GM10248 (cell line): ENCODE results near the gene CHST13.

Experiments used
- CTCF ChIA-PET: fragments of 300-600 bp; sonication (Branson Sonifier 250); formaldehyde crosslinking; extraction: SDS; loops from one replicate; lab custom pipeline; 2021; ENCODE audit warnings: antibody characterized with exemption; lab: Yijun Ruan, JAX
- POLR2A ChIA-PET: fragments of 350-650 bp; sonication (Branson Sonifier 250); formaldehyde crosslinking; extraction: SDS; loops from one replicate; lab custom pipeline; 2020; ENCODE audit warnings: antibody characterized with exemption; lab: Yijun Ruan, JAX
- DNase-seq: peaks from one replicate; pipeline ENCODE4 v3.0.0; 2012; ENCODE audit errors: extremely low spot score
- TF ChIP-seq, protein P1 (sequence below): IDR thresholded peaks from 2 replicates; pipeline ENCODE4 v1.5.1; 2012; ENCODE audit warnings: mild to moderate bottlenecking, low read depth; ENCODE audit errors: extremely low read depth, missing control alignments, control extremely low read depth

Gene CHST13

GRCh38 chr3:126523745-126524428 lies at the start of gene CHST13:
TSS of gene CHST13 (plus strand) at chr3:126524155. CDS start at chr3:126524333, 178 bp downstream.
- DNase-seq: no peak
- ChIA-PET CTCF (interaction anchor here (1.9 to 3.1 kb wide), 6 partner anchors 10 to 1023 kb away, joined by 4 to 42 read pairs (median 8); no protein-coding TSS in a partner anchor), POLR2A (no interaction called here)
- TF ChIP-seq, protein P1, sequence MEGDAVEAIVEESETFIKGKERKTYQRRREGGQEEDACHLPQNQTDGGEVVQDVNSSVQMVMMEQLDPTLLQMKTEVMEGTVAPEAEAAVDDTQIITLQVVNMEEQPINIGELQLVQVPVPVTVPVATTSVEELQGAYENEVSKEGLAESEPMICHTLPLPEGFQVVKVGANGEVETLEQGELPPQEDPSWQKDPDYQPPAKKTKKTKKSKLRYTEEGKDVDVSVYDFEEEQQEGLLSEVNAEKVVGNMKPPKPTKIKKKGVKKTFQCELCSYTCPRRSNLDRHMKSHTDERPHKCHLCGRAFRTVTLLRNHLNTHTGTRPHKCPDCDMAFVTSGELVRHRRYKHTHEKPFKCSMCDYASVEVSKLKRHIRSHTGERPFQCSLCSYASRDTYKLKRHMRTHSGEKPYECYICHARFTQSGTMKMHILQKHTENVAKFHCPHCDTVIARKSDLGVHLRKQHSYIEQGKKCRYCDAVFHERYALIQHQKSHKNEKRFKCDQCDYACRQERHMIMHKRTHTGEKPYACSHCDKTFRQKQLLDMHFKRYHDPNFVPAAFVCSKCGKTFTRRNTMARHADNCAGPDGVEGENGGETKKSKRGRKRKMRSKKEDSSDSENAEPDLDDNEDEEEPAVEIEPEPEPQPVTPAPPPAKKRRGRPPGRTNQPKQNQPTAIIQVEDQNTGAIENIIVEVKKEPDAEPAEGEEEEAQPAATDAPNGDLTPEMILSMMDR: no peak

DNA sequence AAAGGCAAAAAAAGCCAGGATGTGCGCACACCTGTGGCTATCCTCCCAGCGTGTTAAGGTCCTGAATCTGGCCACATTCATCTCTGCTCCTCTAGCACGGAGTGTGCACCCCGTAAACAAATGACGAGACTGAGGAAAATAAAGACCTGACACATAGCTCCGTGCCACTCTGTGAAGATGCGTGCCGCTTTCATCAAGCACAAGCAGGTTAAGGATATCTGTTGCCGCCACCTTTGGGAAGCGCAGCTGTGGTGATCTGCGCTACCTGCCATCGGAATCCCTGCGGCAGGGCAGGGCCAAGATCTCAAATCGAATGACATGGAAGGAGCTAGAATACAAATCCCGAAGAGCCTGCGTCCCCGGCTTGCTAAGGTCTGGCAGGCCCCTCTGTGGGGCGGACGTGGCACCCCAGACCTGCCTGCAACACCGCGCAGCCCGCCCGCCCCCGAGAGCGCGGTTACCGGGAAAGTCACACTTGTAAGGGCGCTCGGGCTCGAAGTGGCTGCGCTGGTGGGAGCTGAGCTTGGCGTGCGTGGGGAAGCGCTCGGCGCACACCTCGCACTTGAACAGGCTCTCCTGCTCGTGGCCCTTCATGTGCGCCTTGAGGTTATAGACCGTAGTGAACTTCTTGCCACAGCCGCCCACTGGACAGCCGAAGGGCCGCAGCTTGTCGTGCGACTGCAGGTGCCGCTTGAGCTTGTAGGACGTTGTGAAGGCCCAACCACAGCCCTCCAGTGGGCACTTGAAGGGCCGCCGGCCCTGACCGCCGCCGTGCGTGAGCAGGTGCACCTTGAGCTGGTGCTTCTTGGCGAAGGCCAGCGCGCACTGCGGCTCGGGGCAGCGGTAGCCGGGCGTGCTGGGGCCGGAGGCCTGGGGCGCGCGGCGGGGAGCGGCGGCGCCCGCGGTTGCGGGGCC lies 49.2 kb upstream of the CHST13 start:
- CTCF ChIA-PET: interaction anchor here (0.7 to 1.8 kb wide), 7 partner anchors 13 to 1072 kb away, joined by 3 to 7 read pairs (median 5); no protein-coding TSS in a partner anchor
- POLR2A ChIA-PET: no interaction called here
- TF ChIP-seq, protein P1: no peak
- peak; percentile 59 for DNase-seq

DNA sequence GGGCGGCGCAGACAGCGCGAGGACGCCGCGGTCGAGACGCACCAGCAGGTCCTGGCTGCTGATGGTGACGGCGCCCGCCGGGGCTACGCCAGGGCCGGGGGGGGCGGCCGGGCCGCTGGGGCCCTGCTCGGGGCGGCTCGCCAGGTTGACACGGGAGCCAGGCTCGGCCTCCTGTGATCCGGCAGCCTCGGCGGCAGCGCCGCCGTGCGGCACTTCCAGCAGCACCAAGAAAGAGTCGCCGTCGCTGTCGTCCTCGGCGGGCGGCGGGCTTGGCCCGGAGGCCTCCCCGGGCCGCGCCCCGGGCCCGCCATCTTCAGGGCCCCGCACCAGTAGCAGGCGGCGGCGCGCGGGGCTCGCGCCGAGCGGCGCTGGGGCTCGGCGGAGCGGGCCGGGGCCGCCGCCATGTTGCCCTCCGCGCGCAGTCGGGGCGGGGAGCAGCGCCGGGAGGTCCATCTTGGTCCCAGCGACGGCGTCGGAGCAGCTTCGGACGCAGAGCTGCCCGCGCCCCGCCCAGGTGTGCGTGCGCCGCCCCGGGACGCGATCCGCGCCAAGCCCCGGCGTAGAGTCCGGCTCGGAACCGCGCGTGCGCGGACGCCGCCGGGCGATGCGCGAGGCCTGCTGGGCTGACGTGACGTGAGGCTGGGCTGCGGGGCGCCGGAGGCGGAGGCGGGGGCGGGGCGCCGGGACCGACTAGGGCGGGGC lies 48.4 kb upstream of the CHST13 start, which contains the start of gene ZXDC:
TSS of gene ZXDC (minus strand) at position 479 of the 702 bp plus-strand sequence. CDS start at position 453, 26 bp downstream.
- TF ChIP-seq, protein P1: peak; percentile 65
- peak; percentile 100 for DNase-seq
- ChIA-PET POLR2A (interaction anchor here (1.2 kb wide), 1 partner anchor 880 kb away, joined by 5 read pairs; the partner anchor contains the start of gene OSBPL11), CTCF (interaction anchor here (0.6 to 1.8 kb wide), 10 partner anchors 10 to 1071 kb away, joined by 3 to 7 read pairs (median 4); partner anchors contain the start of gene KLF15)

- ChIA-PET CTCF (interaction anchor here (0.6 to 1.8 kb wide), 10 partner anchors 11 to 1071 kb away, joined by 3 to 7 read pairs (median 4); partner anchors contain the start of gene KLF15), POLR2A (interaction anchor here (0.6 to 1.2 kb wide), 2 partner anchors 881 to 1284 kb away, joined by 3 to 5 read pairs; partner anchors contain the start of gene OSBPL11)
- DNase-seq: no peak
- TF ChIP-seq, protein P1: no peak
Measured at GRCh38 chr3:126476166-126477060, 47.5 kb upstream of the CHST13 start.

DNA sequence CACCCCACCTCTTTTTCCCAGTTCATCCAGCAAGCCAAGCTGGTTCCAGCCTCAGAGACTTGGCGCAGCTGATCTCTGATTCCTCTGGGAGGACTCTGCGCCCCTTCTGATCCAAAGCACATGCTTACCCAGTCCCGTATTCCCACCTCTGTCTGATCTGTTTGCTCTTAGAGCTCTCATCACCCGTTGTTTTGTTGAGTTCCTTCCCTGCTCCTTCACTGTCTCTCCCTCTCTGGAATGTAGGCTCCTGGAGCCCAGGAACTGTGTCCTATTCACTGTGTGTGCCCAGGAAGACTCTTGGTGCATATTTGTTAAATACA lies 46.9 kb upstream of the CHST13 start:
- POLR2A ChIA-PET: interaction anchor here (0.6 kb wide), 1 partner anchor 1284 kb away, joined by 3 read pairs; no protein-coding TSS in a partner anchor
- DNase-seq: no peak
- TF ChIP-seq, protein P1: no peak
- CTCF ChIA-PET: no interaction called here
